Naive B cell (primary cell): ENCODE measurements around the gene GPRC5D. TPM values are rescaled to one million over a fixed set of nuclear protein-coding genes. Genes with fewer than 3 reads are reported as not detected.

Experiments used
- ATAC-seq, 2 donors: fragments of 150-1000 bp; cut with Tn5 transposase; 2 replicates each; pipeline ENCODE4 v1.10.0; 2021; ENCODE audit warnings: low read depth in 2 of 2, mild to moderate bottlenecking in 2 of 2, moderate library complexity in 2 of 2
- DNase-seq: peaks from one replicate; pipeline ENCODE4 v3.0.0; 2022
- H3K27ac Mint-ChIP-seq, 6 donors: one replicate each; pipeline ENCODE4 v1.8.0; 2020 to 2022; ENCODE audit warnings: mild to moderate bottlenecking in 6 of 6, mixed read lengths in 6 of 6, moderate library complexity in 5 of 6, inconsistent platforms in 2 of 6
- H3K27me3 Mint-ChIP-seq, 3 donors: one replicate each; pipeline ENCODE4 v1.8.0; 2021 to 2022; ENCODE audit warnings: mixed read lengths in 3 of 3, mild to moderate bottlenecking in 1 of 3
- H3K36me3 Mint-ChIP-seq, 2 donors: one replicate each; pipeline ENCODE4 v1.8.0; 2020 to 2022; ENCODE audit warnings: mixed read lengths in 2 of 2, inconsistent platforms in 1 of 2, mild to moderate bottlenecking in 1 of 2
- H3K4me1 Mint-ChIP-seq, 3 donors: one replicate each; pipeline ENCODE4 v1.8.0; 2020 to 2022; ENCODE audit warnings: mixed read lengths in 3 of 3, inconsistent platforms in 1 of 3, mild to moderate bottlenecking in 1 of 3, moderate library complexity in 1 of 3
- H3K4me3 Mint-ChIP-seq, 8 donors: one replicate each; pipeline ENCODE4 v1.8.0; 2020 to 2022; ENCODE audit warnings: mild to moderate bottlenecking in 8 of 8, mixed read lengths in 8 of 8, moderate library complexity in 8 of 8, inconsistent platforms in 2 of 8
- H3K9me3 Mint-ChIP-seq, 7 donors: one replicate each; pipeline ENCODE4 v1.8.0; 2020 to 2022; ENCODE audit warnings: mixed read lengths in 7 of 7, mild to moderate bottlenecking in 5 of 7, inconsistent platforms in 2 of 7, moderate library complexity in 1 of 7
- polyA plus RNA-seq, 6 donors: library from polyadenylated mRNA; unstranded; fragments of 300-500 nt; fragmentation: Illumina TruSeq; gene quantifications; one replicate each; pipeline ENCODE4 v1.2.3, GENCODE V29; 2021; ENCODE audit warnings: low read depth in 6 of 6

Gene GPRC5D
- polyA plus RNA-seq, 6 donors from 2014 or later: 0.32 TPM; not detected in 5

DNA sequence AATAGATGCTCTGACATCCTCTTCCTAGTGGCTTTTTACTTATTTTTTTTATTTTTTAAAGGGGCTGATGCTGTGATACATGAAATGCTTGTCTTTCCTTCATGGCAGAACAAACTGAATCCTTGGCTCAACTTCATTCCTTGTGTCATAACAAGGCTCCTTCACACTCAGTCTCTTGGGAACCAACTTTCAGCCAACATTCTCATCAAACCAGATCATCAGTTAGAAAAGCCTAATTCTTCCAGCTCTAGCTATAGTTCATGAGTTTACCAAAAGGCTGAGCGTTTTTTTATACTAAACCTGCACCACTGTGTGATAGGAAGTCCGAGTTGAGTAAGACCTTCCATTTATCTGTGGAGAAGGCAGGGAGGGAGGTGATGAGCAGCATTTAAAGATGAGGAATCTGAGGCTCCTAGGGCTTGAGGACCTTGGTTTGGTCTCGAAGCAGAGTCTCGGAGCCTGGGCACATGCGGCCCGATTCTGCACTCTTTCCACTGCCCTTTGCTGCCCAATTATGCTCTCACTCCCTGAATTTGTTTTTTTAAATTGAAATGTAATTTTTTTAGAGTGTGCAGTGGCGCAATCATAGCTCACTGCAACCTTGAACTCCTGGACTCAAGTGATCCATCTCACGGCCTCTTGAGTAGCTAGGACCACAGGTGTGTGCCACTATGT, 8.2 kb downstream of the GPRC5D start:
- H3K27me3 Mint-ChIP-seq: peaks cover 0 to 13% (median 0%) of the 10 kb centered on the region in 3 donors
- no peaks in the 10 kb centered on the region for H3K9me3 Mint-ChIP-seq
- H3K4me3 Mint-ChIP-seq: no peak overlapping the region
- no peaks in the 10 kb centered on the region for H3K4me1 Mint-ChIP-seq
- no peaks in the 10 kb centered on the region for H3K36me3 Mint-ChIP-seq
- no peak for ATAC-seq
- DNase-seq: no peak
- H3K27ac Mint-ChIP-seq: peak overlapping the region in 1 of 6 donors; percentile 10

DNA sequence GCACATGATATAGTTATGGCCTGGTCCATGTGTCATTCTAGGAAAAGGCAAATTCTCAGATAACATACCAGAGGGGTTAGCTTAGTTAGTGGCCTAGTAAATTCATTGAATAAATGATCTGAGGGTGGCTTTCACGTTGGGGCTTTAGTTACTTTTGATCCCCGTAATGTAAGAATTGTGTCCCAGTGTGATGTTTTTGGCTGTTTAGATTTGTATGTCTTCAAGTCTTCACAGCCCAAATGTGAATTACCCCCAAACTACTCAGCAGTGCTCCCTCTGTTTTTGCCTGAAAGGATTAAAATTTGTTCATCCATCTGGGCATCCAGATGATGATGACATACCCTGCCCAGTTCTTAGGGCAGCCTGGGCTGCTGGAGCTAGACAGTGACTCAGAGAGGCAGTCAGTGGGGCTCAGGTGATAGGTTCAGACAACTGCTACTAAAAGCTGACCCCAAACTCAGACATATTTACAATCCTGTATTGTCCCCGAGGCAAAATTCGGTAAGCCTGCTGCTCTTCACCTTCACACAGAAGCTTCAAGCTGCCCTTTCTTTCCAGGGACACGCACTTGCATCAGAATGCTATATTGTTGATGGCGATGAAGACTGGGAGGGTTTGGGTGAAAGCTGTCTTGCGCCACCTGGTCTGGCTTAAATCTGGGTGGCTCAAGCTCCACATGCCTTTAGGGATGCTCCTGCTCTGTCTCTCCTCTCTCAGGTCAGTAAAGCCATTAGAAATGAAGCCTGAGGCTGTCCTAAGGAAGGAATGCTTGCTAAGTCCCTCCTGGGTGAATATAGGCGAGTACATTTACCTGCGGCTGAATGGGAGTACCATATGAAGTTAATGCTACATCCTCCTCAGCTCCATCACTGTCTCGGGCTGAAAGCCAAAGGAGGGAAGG, 10.3 kb downstream of the GPRC5D start:
- Mint-ChIP-seq H3K4me3 (no peak overlapping the region), H3K27ac (peak overlapping the region in 1 of 6 donors; percentile 49), H3K9me3 (no peaks in the 10 kb centered on the region), H3K27me3 (peaks cover 0 to 7% (median 0%) of the 10 kb centered on the region in 3 donors), H3K4me1 (no peaks in the 10 kb centered on the region), H3K36me3 (no peaks in the 10 kb centered on the region)
- ATAC-seq (no peak), DNase-seq (no peak)

DNA sequence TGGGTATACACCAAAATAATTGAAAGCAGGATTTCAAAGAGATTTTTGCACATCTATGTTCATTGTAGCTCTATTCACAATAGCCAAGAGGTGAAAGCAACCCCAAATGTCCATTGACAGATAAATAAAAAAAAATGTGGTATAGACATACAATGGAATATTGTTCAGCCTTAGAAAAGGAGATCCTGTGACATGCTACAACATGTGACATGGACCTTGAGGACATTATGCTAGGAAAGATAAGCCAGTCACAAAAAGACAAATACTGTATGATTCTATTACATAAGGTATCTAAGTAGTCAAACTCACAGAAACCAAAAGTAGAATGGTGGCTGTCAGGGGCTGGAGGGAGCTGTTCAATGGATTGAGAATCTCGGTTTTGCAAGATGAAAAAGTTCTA, 12.1 kb downstream of the GPRC5D start:
- Mint-ChIP-seq H3K27me3 (no peaks in the 10 kb centered on the region), H3K27ac (no peak overlapping the region), H3K4me3 (no peak overlapping the region), H3K36me3 (no peaks in the 10 kb centered on the region), H3K9me3 (no peaks in the 10 kb centered on the region), H3K4me1 (no peaks in the 10 kb centered on the region)
- ATAC-seq: no peak
- no peak for DNase-seq

DNA sequence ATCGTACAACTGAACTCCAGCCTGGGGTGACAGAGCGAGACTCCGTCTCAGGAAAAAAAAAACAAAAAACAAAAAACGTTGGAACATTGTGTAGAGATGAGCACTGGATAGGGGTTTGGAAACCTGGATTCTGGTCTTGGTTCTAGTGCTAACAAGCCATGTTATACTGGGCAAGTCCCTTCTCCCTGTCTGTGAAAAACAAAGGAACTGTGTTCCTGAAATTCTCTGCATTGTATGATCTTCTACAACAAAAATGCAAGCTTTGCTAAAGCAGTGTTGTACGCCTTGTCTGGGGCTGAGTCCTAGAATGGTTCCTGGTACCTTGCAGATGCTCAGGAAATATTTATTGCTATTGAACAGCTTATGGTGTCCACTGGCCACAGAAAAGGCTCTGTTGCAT, 13.4 kb downstream of the GPRC5D start:
- no peak overlapping the region for H3K4me3 Mint-ChIP-seq
- no peaks in the 10 kb centered on the region for H3K9me3 Mint-ChIP-seq
- no peak overlapping the region for H3K27ac Mint-ChIP-seq
- no peaks in the 10 kb centered on the region for H3K4me1 Mint-ChIP-seq
- ATAC-seq (no peak), DNase-seq (no peak)
- H3K36me3 Mint-ChIP-seq: no peaks in the 10 kb centered on the region
- peaks cover 0 to 9% (median 0%) of the 10 kb centered on the region in 3 donors for H3K27me3 Mint-ChIP-seq

DNA sequence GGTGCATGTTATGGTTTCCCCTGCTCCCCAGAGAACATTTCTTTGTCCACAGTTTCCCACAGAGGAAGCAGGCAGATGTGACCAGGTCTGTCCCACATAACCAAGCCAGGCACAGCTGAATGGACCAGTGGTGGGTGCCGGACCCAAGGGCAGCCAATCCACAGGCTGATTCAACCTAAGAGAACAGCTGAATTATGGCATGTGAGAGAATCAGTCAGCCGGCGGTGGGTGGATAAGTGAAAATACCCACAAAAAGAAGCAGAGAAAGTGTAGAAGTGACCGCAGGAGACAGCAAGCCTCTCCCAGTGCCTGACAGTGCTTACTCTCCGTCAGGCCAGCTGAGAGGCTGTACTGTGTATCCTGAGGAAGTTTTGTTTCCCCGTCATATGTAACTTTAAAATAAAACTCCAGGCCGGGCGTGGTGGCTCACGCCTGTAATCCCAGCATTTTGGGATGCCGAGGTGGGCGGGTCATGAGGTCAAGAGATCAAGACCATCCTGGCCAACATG, 14.9 kb downstream of the GPRC5D start:
- no peaks in the 10 kb centered on the region for H3K9me3 Mint-ChIP-seq
- peaks cover 0 to 9% (median 0%) of the 10 kb centered on the region in 3 donors for H3K27me3 Mint-ChIP-seq
- H3K4me3 Mint-ChIP-seq: no peak overlapping the region
- ATAC-seq (no peak), DNase-seq (no peak)
- no peaks in the 10 kb centered on the region for H3K4me1 Mint-ChIP-seq
- no peak overlapping the region for H3K27ac Mint-ChIP-seq
- no peaks in the 10 kb centered on the region for H3K36me3 Mint-ChIP-seq

DNA sequence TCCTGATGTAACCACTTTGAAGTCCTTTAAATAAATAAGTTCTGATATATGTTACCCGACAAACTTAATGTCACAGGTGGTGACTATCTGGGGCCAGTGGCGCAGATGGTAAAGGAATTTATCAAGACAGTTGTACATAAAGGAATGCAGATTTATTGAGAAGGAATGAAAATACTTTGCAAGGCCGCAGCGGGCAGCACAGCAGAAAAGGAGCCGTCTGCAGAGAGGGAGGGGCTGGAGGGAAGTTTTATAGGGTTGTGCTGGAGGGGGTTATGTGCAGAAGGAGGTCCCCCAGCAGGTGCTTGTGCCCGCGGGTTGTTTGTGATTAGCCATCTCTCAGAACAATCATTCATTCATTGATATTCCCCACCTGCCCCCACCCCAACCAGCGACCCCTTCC, 17.4 kb downstream of the GPRC5D start:
- no peaks in the 10 kb centered on the region for H3K4me1 Mint-ChIP-seq
- ATAC-seq (no peak), DNase-seq (no peak)
- H3K9me3 Mint-ChIP-seq: no peaks in the 10 kb centered on the region
- peaks cover 0 to 6% of the 10 kb centered on the region in 2 donors for H3K36me3 Mint-ChIP-seq
- H3K27ac Mint-ChIP-seq: no peak overlapping the region
- no peak overlapping the region for H3K4me3 Mint-ChIP-seq
- peaks cover 0 to 9% (median 6%) of the 10 kb centered on the region in 3 donors for H3K27me3 Mint-ChIP-seq

DNA sequence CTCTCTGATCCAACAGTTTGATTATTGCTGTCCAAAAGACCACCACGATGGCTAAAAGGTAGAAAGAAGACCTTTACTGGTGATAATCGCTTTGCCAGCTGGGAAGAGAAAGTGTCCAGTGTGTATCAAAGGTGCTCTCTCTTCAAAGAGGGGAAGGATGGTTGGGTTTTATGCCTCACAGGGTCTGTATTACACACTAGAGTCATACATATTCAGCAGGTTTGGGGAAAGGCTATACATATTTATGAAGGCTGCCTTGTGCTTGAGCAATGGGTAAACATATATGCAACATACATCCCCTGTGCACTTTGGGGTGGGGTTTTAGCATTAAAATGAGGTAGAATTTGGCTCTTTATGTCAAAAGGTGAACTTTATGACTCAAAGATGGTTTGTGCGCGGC, 18.2 kb downstream of the GPRC5D start:
- DNase-seq: no peak
- Mint-ChIP-seq H3K27me3 (peaks cover 0 to 9% (median 6%) of the 10 kb centered on the region in 3 donors), H3K9me3 (no peaks in the 10 kb centered on the region), H3K36me3 (peaks cover 0 to 6% of the 10 kb centered on the region in 2 donors), H3K4me3 (no peak overlapping the region), H3K4me1 (no peaks in the 10 kb centered on the region), H3K27ac (no peak overlapping the region)
- ATAC-seq: no peak

DNA sequence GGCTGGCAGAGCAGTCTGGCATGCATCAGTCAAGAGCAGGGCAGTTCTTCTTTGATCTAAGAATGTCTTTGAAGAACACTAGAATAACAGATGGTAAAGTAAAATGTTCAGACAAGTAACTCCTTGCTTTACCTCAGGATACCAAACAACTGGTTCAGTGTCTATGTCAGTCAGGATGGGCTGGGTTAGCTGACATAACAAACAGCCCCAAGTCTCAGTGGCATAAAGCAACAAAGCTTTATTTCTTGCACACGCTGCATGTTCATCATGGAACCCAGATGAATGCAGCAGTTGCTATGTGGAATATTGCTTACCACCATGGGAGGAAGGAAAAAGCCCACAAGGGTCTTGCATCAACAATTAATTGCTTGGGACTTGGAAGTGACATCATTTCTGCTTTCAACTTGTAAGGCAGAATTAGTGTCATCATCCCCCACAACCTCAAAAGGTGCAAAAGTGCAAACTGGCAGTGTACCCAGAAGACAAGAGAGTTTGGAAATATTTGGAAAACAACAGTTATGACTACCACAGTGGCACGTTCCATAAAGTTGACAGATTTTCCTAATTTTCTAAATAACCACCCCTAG, 21.2 kb downstream of the GPRC5D start:
- Mint-ChIP-seq H3K9me3 (peaks cover 0 to 1% (median 0%) of the 10 kb centered on the region in 7 donors), H3K27me3 (peaks cover 6 to 24% (median 13%) of the 10 kb centered on the region in 3 donors), H3K27ac (peak overlapping the region in 1 of 6 donors; percentile 65), H3K4me3 (no peak overlapping the region), H3K4me1 (no peaks in the 10 kb centered on the region), H3K36me3 (peaks cover 0 to 6% of the 10 kb centered on the region in 2 donors)
- ATAC-seq (no peak), DNase-seq (no peak)

DNA sequence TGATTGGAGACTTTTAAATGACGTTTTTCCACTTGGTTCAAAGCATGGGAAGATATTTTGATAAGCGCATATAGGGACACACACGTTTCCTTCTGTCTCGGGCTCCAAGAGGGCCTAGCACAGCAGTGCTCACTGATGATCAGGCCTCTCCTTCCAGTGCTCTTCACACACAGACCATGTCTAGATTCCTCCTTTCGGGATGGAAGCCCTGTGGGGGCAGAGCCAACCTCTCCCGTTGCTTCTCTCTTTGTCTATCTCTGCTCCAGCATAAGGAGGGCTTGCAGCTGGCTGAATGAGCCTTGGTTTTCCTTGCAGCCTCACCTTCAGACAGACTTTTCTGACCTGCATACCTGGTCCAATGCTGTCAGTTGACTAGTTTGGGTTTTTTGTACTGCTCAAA, 22.3 kb downstream of the GPRC5D start:
- Mint-ChIP-seq H3K4me3 (no peak overlapping the region), H3K27ac (no peak overlapping the region), H3K4me1 (no peaks in the 10 kb centered on the region), H3K27me3 (peaks cover 6 to 24% (median 13%) of the 10 kb centered on the region in 3 donors), H3K36me3 (peaks cover 0 to 6% of the 10 kb centered on the region in 2 donors), H3K9me3 (peaks cover 0 to 1% (median 0%) of the 10 kb centered on the region in 7 donors)
- ATAC-seq: no peak
- no peak for DNase-seq

DNA sequence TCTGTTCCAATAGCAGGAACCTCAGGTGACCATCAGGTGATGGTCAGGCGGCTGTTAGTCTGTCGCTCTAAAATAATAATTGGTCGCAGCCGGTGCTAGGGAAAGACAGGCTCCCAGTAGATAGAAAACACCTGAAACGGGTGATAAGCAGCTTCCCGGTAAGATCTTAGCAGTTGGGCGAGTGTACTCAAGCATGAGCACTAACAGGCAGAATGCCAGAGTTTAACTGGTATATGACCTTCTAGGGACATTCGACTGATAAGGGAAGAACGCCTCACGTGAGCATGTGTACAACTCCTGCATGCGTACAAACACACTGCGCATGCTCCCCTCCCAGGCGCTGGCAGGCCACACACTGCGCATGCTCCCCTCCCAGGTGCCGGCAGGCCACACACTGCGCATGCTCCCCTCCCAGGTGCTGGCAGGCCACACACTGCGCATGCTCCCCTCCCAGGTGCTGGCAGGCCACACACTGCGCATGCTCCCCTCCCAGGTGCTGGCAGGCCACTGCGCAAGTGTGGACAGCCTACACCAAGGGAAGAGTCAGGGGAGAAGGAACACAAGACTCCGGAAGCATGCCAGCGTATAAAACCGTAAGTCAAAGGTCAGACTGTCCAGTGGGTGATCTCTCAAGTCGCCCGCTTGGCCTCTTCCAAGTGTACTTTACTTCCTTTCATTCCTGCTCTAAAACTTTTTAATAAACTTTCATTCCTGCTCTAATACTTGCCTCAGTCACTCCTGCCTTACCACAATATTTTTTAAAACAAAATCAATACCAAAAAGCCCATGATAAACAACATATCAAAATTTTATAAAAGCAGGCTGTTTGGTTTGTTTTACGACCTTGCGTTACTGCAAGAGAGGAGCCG, 24.5 kb downstream of the GPRC5D start:
- Mint-ChIP-seq H3K27me3 (peaks cover 6 to 15% (median 13%) of the 10 kb centered on the region in 3 donors), H3K36me3 (peaks cover 0 to 6% of the 10 kb centered on the region in 2 donors), H3K27ac (peak overlapping the region in 3 of 6 donors; percentile 53 to 84 (median 65)), H3K4me3 (peak overlapping the region in 5 of 8 donors; percentile 42 to 74 (median 53)), H3K4me1 (no peaks in the 10 kb centered on the region), H3K9me3 (peaks cover 0 to 1% (median 0%) of the 10 kb centered on the region in 7 donors)
- DNase-seq (peak; percentile 30), ATAC-seq (no peak)

DNA sequence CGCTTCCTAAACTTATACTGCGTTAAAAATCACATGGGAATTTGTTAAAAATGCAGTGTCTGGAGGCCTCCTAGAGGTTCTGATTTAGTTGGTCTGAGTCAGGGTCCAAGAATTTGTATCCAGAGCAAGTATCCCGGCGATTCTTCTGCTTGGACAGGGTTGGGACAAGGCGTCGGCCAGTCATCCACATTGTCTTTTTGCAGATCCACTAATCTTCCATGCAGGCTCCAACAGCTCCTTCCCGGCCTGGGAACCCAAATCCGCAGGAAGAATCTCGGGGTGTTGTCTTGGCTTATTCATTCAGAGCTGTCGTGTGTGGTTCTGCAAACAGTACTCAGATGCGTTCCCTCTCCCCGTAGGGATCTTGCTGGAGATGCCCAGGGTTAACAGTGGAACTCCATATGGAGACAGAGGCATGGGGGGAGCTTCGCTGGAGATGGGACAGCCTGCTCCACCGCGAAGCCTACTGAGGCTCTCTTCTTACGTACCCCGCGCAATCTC, 25.3 kb downstream of the GPRC5D start:
- H3K9me3 Mint-ChIP-seq: peaks cover 0 to 2% (median 0%) of the 10 kb centered on the region in 7 donors
- ATAC-seq: no peak
- peak overlapping the region in 1 of 6 donors; percentile 84 for H3K27ac Mint-ChIP-seq

DNA sequence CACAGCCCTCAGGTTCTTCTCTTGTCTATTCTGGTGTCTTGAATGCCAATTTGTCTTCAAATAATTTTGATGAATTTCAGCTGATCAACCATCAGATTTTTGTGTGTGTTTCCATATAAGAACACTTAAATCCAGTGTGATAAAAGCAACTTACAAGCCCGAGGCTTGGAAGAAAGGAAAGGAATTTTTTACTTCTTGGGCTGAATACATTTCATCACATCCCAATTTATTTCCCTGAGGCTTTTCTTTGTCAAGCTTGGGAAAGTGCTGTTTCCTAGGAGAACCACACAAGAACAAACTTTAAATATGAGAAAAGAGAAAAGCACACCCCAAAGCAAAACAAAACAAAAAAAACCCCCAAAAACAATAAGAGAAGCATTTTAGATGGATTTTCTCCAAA, 26.6 kb downstream of the GPRC5D start:
- Mint-ChIP-seq H3K4me3 (no peak overlapping the region), H3K4me1 (no peaks in the 10 kb centered on the region), H3K27ac (no peak overlapping the region), H3K27me3 (peaks cover 2 to 15% (median 13%) of the 10 kb centered on the region in 3 donors), H3K36me3 (peaks cover 0 to 2% of the 10 kb centered on the region in 2 donors), H3K9me3 (peaks cover 0 to 2% (median 0%) of the 10 kb centered on the region in 7 donors)
- no peak for ATAC-seq
- DNase-seq: no peak

More for the DNA sequence above, 25.3 kb downstream of the GPRC5D start:
- H3K36me3 Mint-ChIP-seq: peaks cover 0 to 6% of the 10 kb centered on the region in 2 donors
- no peak for DNase-seq
- peaks cover 6 to 15% (median 13%) of the 10 kb centered on the region in 3 donors for H3K27me3 Mint-ChIP-seq
- no peaks in the 10 kb centered on the region for H3K4me1 Mint-ChIP-seq
- H3K4me3 Mint-ChIP-seq: peak overlapping the region in 1 of 8 donors; percentile 74
